ENCODE data around the gene CSTPP1.
"Not testable (repeated sequence)": the region's sequence is repeated elsewhere in the genome, so short reads cannot be mapped to it uniquely, and the experiment has no call there.

CSTPP1 gene

GRCh38 chr11:47185305-47186075, 248.9 kb downstream of the CSTPP1 start:
- peak overlapping the region; percentile 48 to 85 for H3K4me3 ChIP-seq (ENCODE audit: low read depth in 1 of 2, low read length in 2 of 2)
- no peak overlapping the region for H3K27ac ChIP-seq (ENCODE audit: low read length)
- no peaks in the 10 kb centered on the region for H3K27me3 ChIP-seq (ENCODE audit: low read depth, low read length)
- H3K4me1 ChIP-seq (ENCODE audit: control insufficient read depth in 1 of 2, insufficient read depth in 2 of 2, low read length in 2 of 2) = peaks cover 0 to 45% of the 10 kb centered on the region in 2 donors
- no peaks in the 10 kb centered on the region for H3K36me3 ChIP-seq (ENCODE audit: control insufficient read depth in 1 of 2, insufficient read depth in 2 of 2, low read length in 2 of 2)
- H3K9me3 ChIP-seq (ENCODE audit: control insufficient read depth in 1 of 2, low read length in 2 of 2) = no peaks in the 10 kb centered on the region

- H3K36me3 ChIP-seq (ENCODE audit: control insufficient read depth in 1 of 2, insufficient read depth in 2 of 2, low read length in 2 of 2) = no peaks in the 10 kb centered on the region
- peak within 1 kb of the TSS; percentile 55 to 85 for H3K4me3 ChIP-seq (ENCODE audit: low read depth in 1 of 2, low read length in 2 of 2)
- H3K27me3 ChIP-seq (ENCODE audit: low read depth, low read length) = no peaks in the 10 kb centered on the region
- no peaks in the 10 kb centered on the region for H3K9me3 ChIP-seq (ENCODE audit: control insufficient read depth in 1 of 2, low read length in 2 of 2)
- H3K27ac ChIP-seq (ENCODE audit: low read length) = peak within 1 kb of the TSS; percentile 60
- peaks cover 0 to 45% of the 10 kb centered on the region in 2 donors for H3K4me1 ChIP-seq (ENCODE audit: control insufficient read depth in 1 of 2, insufficient read depth in 2 of 2, low read length in 2 of 2)
Measured at GRCh38 chr11:47186076-47186699, 249.6 kb downstream of the CSTPP1 start, which contains the start of gene PACSIN3. Gene PACSIN3, minus strand, starts transcription at chr11:47186434. Its CDS starts 3,707 bp downstream, at chr11:47182727.

GRCh38 chr11:47186700-47187695, 250.4 kb downstream of the CSTPP1 start:
- no peaks in the 10 kb centered on the region for H3K27me3 ChIP-seq (ENCODE audit: low read depth, low read length)
- peaks cover 0 to 45% of the 10 kb centered on the region in 2 donors for H3K4me1 ChIP-seq (ENCODE audit: control insufficient read depth in 1 of 2, insufficient read depth in 2 of 2, low read length in 2 of 2)

GRCh38 chr11:47187723-47188122, 251.2 kb downstream of the CSTPP1 start:
- H3K27me3 ChIP-seq (ENCODE audit: low read depth, low read length) = no peaks in the 10 kb centered on the region
- H3K4me3 ChIP-seq (ENCODE audit: low read depth in 1 of 2, low read length in 2 of 2) = peak overlapping the region in 1 of 2 donors; percentile 85
- H3K36me3 ChIP-seq (ENCODE audit: control insufficient read depth in 1 of 2, insufficient read depth in 2 of 2, low read length in 2 of 2) = no peaks in the 10 kb centered on the region
- H3K4me1 ChIP-seq (ENCODE audit: control insufficient read depth in 1 of 2, insufficient read depth in 2 of 2, low read length in 2 of 2) = peaks cover 0 to 45% of the 10 kb centered on the region in 2 donors
- H3K27ac ChIP-seq (ENCODE audit: low read length) = peak overlapping the region; percentile 59
- no peaks in the 10 kb centered on the region for H3K9me3 ChIP-seq (ENCODE audit: control insufficient read depth in 1 of 2, low read length in 2 of 2)

More at GRCh38 chr11:47186700-47187695, 250.4 kb downstream of the CSTPP1 start:
- Histone ChIP-seq H3K9me3 (ENCODE audit: control insufficient read depth in 1 of 2, low read length in 2 of 2) (no peaks in the 10 kb centered on the region), H3K27ac (ENCODE audit: low read length) (peak overlapping the region; percentile 60), H3K4me3 (ENCODE audit: low read depth in 1 of 2, low read length in 2 of 2) (peak overlapping the region; percentile 55 to 85), H3K36me3 (ENCODE audit: control insufficient read depth in 1 of 2, insufficient read depth in 2 of 2, low read length in 2 of 2) (no peaks in the 10 kb centered on the region)

- H3K9me3 ChIP-seq (ENCODE audit: control insufficient read depth in 1 of 2, low read length in 2 of 2) = no peaks in the 10 kb centered on the region
- H3K27ac ChIP-seq (ENCODE audit: low read length) = peak overlapping the region; percentile 59
- H3K4me1 ChIP-seq (ENCODE audit: control insufficient read depth in 1 of 2, insufficient read depth in 2 of 2, low read length in 2 of 2) = peaks cover 0 to 41% of the 10 kb centered on the region in 2 donors
- no peaks in the 10 kb centered on the region for H3K36me3 ChIP-seq (ENCODE audit: control insufficient read depth in 1 of 2, insufficient read depth in 2 of 2, low read length in 2 of 2)
- H3K4me3 ChIP-seq (ENCODE audit: low read depth in 1 of 2, low read length in 2 of 2) = no peak overlapping the region
- H3K27me3 ChIP-seq (ENCODE audit: low read depth, low read length) = no peaks in the 10 kb centered on the region
Measured at GRCh38 chr11:47188259-47188658, 251.7 kb downstream of the CSTPP1 start.

- no peaks in the 10 kb centered on the region for H3K27me3 ChIP-seq (ENCODE audit: low read depth, low read length)
- H3K9me3 ChIP-seq (ENCODE audit: control insufficient read depth in 1 of 2, low read length in 2 of 2) = no peaks in the 10 kb centered on the region
- H3K4me1 ChIP-seq (ENCODE audit: control insufficient read depth in 1 of 2, insufficient read depth in 2 of 2, low read length in 2 of 2) = peaks cover 0 to 34% of the 10 kb centered on the region in 2 donors
- H3K36me3 ChIP-seq (ENCODE audit: control insufficient read depth in 1 of 2, insufficient read depth in 2 of 2, low read length in 2 of 2) = no peaks in the 10 kb centered on the region
- no peak overlapping the region for H3K4me3 ChIP-seq (ENCODE audit: low read depth in 1 of 2, low read length in 2 of 2)
- H3K27ac ChIP-seq (ENCODE audit: low read length) = peak overlapping the region; percentile 31
Measured at GRCh38 chr11:47189100-47189834, 252.7 kb downstream of the CSTPP1 start.

- not testable (repeated sequence) for H3K27ac ChIP-seq (ENCODE audit: low read length); H3K4me3 ChIP-seq (ENCODE audit: low read depth in 1 of 2, low read length in 2 of 2)
Measured at GRCh38 chr11:47191137-47191536, 254.6 kb downstream of the CSTPP1 start.

GRCh38 chr11:47192111-47192510, 255.6 kb downstream of the CSTPP1 start:
- Histone ChIP-seq H3K4me3 (ENCODE audit: low read depth in 1 of 2, low read length in 2 of 2) (no peak overlapping the region), H3K9me3 (ENCODE audit: control insufficient read depth in 1 of 2, low read length in 2 of 2) (no peaks in the 10 kb centered on the region), H3K4me1 (ENCODE audit: control insufficient read depth in 1 of 2, insufficient read depth in 2 of 2, low read length in 2 of 2) (peaks cover 0 to 8% of the 10 kb centered on the region in 2 donors), H3K27me3 (ENCODE audit: low read depth, low read length) (no peaks in the 10 kb centered on the region), H3K27ac (ENCODE audit: low read length) (no peak overlapping the region), H3K36me3 (ENCODE audit: control insufficient read depth in 1 of 2, insufficient read depth in 2 of 2, low read length in 2 of 2) (no peaks in the 10 kb centered on the region)

More at GRCh38 chr11:47191137-47191536, 254.6 kb downstream of the CSTPP1 start:
- H3K4me1 ChIP-seq (ENCODE audit: control insufficient read depth in 1 of 2, insufficient read depth in 2 of 2, low read length in 2 of 2) = peaks cover 0 to 15% of the 10 kb centered on the region in 2 donors
- H3K27me3 ChIP-seq (ENCODE audit: low read depth, low read length); H3K36me3 ChIP-seq (ENCODE audit: control insufficient read depth in 1 of 2, insufficient read depth in 2 of 2, low read length in 2 of 2); H3K9me3 ChIP-seq (ENCODE audit: control insufficient read depth in 1 of 2, low read length in 2 of 2): not testable (repeated sequence)

GRCh38 chr11:47198161-47198560, 261.6 kb downstream of the CSTPP1 start:
- H3K36me3 ChIP-seq (ENCODE audit: control insufficient read depth in 1 of 2, insufficient read depth in 2 of 2, low read length in 2 of 2); H3K4me3 ChIP-seq (ENCODE audit: low read depth in 1 of 2, low read length in 2 of 2); H3K27ac ChIP-seq (ENCODE audit: low read length); H3K9me3 ChIP-seq (ENCODE audit: control insufficient read depth in 1 of 2, low read length in 2 of 2); H3K27me3 ChIP-seq (ENCODE audit: low read depth, low read length); H3K4me1 ChIP-seq (ENCODE audit: control insufficient read depth in 1 of 2, insufficient read depth in 2 of 2, low read length in 2 of 2): not testable (repeated sequence)

GRCh38 chr11:47201015-47201414, 264.5 kb downstream of the CSTPP1 start:
- Histone ChIP-seq H3K9me3 (ENCODE audit: control insufficient read depth in 1 of 2, low read length in 2 of 2) (no peaks in the 10 kb centered on the region), H3K4me3 (ENCODE audit: low read depth in 1 of 2, low read length in 2 of 2) (no peak overlapping the region), H3K36me3 (ENCODE audit: control insufficient read depth in 1 of 2, insufficient read depth in 2 of 2, low read length in 2 of 2) (no peaks in the 10 kb centered on the region), H3K4me1 (ENCODE audit: control insufficient read depth in 1 of 2, insufficient read depth in 2 of 2, low read length in 2 of 2) (no peaks in the 10 kb centered on the region), H3K27ac (ENCODE audit: low read length) (no peak overlapping the region), H3K27me3 (ENCODE audit: low read depth, low read length) (no peaks in the 10 kb centered on the region)

All from muscle layer of duodenum (tissue), 2 donors.